K562 (cell line): ENCODE data around the gene SEPHS2. TPM values are rescaled to one million over a fixed set of nuclear protein-coding genes. Genes with fewer than 3 reads are reported as not detected.

Experiments
- CBX2 ChIP-seq: fragments of 200-600 bp; sonication (generic); IDR thresholded peaks from one replicate; pipeline ENCODE4 v1.6.1; 2012; ENCODE audit warnings: mild to moderate bottlenecking, low read length, inconsistent platforms; ENCODE audit not compliant: insufficient read depth, poor library complexity, severe bottlenecking
- CCAR2 ChIP-seq: fragments of 200-400 bp; formaldehyde crosslinking; IDR thresholded peaks from 2 replicates; pipeline ENCODE4 v1.6.1; 2017; ENCODE audit warnings: mild to moderate bottlenecking, low read depth, low read length
- ELF1 ChIP-seq: fragments of 200-800 bp; sonication (Bioruptor generic); IDR thresholded peaks from 2 replicates; pipeline ENCODE4 v1.6.1; 2016; ENCODE audit warnings: missing genetic modification characterization, missing compliant biosample characterization
- FOXJ3 ChIP-seq: sonication (generic); formaldehyde crosslinking; IDR thresholded peaks from 2 replicates; pipeline ENCODE4 v1.4.0; 2020; ENCODE audit warnings: mild to moderate bottlenecking, missing genetic modification reagents
- ILK ChIP-seq: fragments of 450-650 bp; IDR thresholded peaks from 2 replicates; pipeline ENCODE4 v1.6.1; 2016; ENCODE audit warnings: missing genetic modification characterization, low read depth, mild to moderate bottlenecking, missing compliant biosample characterization, moderate library complexity, borderline replicate concordance
- SIN3B ChIP-seq: fragments of 450-650 bp; IDR thresholded peaks from 2 replicates; pipeline ENCODE4 v1.6.1; 2017; ENCODE audit warnings: low read depth, mild to moderate bottlenecking, moderate library complexity
- XRCC4 ChIP-seq: IDR thresholded peaks from one replicate; pipeline ENCODE4 v1.6.1; 2011; ENCODE audit not compliant: insufficient read depth, insufficient read length; ENCODE audit errors: extremely low read depth
- ZBTB7A ChIP-seq: IDR thresholded peaks from 2 replicates; pipeline ENCODE4 v1.6.1; 2011; ENCODE audit warnings: low read depth, mild to moderate bottlenecking, low read length, moderate library complexity, borderline replicate concordance; ENCODE audit not compliant: control insufficient read depth
- ZNF280B ChIP-seq: fragments of 250-450 bp; sonication (Bioruptor Pico); IDR thresholded peaks from 2 replicates; pipeline ENCODE4 v1.5.1; 2021; ENCODE audit warnings: mild to moderate bottlenecking
- ZNF407 ChIP-seq: fragments of 450-650 bp; IDR thresholded peaks from 2 replicates; pipeline ENCODE4 v1.6.1; 2016; ENCODE audit warnings: low read depth
- polyA plus RNA-seq, 8 experiments: library from polyadenylated mRNA; depleted of rRNA in 4 of 8; stranded (reverse) in 5 of 8; unstranded in 3 of 8; fragments of >200 nt; fragmentation: Nextera tagmentation in 2 of 8; fragmentation: Illumina TruSeq in 1 of 8; extraction: Ambion mirVana in 2 of 8; extraction: Trizol in 1 of 8; gene quantifications; 2 replicates each; pipeline versions ENCODE4 v1.2.1 to v1.2.3, GENCODE V29; 2011 to 2014; ENCODE audit warnings: inconsistent platforms in 1 of 8, missing spikeins in 1 of 8
- total RNA-seq, 7 experiments: library from RNA; depleted of rRNA in 6 of 7; stranded (reverse); fragments of >200 nt in 6 of 7; fragmentation: Illumina TruSeq in 2 of 7; extraction: Trizol in 2 of 7; gene quantifications; 2 replicates each; pipeline versions ENCODE4 v1.2.1 to v1.2.3, GENCODE V29; 2011 to 2021; ENCODE audit warnings: low replicate concordance in 1 of 7
- TF ChIP-seq, protein P1 (sequence below): sonication (generic); formaldehyde crosslinking; IDR thresholded peaks from 2 replicates; pipeline ENCODE4 v1.8.0; 2022; ENCODE audit warnings: missing genetic modification reagents, mild to moderate bottlenecking, borderline replicate concordance
- TF ChIP-seq, protein P2 (sequence below): fragments of 250-450 bp; sonication (Bioruptor Pico); IDR thresholded peaks from 2 replicates; pipeline ENCODE4 v1.8.0; 2021; ENCODE audit warnings: moderate library complexity, mild to moderate bottlenecking, inconsistent platforms
- TF ChIP-seq, protein P3 (sequence below): IDR thresholded peaks from 3 replicates; pipeline ENCODE4 v1.6.1; 2011; ENCODE audit warnings: borderline replicate concordance, mild to moderate bottlenecking, moderate library complexity; ENCODE audit not compliant: insufficient read length; ENCODE audit errors: extremely low read depth

The SEPHS2 gene
- total and polyA plus RNA-seq, 9 of the 15 experiments (the other 6 are each of a cell fraction or from before 2014, with no cell fraction given): 20.9 to 90.6 (median 43.4) TPM

- TF ChIP-seq, protein P1, sequence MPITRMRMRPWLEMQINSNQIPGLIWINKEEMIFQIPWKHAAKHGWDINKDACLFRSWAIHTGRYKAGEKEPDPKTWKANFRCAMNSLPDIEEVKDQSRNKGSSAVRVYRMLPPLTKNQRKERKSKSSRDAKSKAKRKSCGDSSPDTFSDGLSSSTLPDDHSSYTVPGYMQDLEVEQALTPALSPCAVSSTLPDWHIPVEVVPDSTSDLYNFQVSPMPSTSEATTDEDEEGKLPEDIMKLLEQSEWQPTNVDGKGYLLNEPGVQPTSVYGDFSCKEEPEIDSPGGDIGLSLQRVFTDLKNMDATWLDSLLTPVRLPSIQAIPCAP (CRISPR knock-in tag): no peak
- TF ChIP-seq SIN3B (no peak), CBX2 (no peak), ELF1 (tag) (0 out of 2 replicates have a peak, but pooled peaks have one; percentile 33), FOXJ3 (CRISPR knock-in tag) (no peak), ZNF407 (no peak), CCAR2 (no peak), XRCC4 (no peak), ZBTB7A (no peak; the same call in 1 of the 2 replicates), ILK (tag) (no peak), ZNF280B (CRISPR knock-in tag) (no peak)
- TF ChIP-seq, protein P2, sequence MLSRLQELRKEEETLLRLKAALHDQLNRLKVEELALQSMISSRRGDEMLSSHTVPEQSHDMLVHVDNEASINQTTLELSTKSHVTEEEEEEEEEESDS (CRISPR knock-in tag): no peak
- TF ChIP-seq, protein P3, sequence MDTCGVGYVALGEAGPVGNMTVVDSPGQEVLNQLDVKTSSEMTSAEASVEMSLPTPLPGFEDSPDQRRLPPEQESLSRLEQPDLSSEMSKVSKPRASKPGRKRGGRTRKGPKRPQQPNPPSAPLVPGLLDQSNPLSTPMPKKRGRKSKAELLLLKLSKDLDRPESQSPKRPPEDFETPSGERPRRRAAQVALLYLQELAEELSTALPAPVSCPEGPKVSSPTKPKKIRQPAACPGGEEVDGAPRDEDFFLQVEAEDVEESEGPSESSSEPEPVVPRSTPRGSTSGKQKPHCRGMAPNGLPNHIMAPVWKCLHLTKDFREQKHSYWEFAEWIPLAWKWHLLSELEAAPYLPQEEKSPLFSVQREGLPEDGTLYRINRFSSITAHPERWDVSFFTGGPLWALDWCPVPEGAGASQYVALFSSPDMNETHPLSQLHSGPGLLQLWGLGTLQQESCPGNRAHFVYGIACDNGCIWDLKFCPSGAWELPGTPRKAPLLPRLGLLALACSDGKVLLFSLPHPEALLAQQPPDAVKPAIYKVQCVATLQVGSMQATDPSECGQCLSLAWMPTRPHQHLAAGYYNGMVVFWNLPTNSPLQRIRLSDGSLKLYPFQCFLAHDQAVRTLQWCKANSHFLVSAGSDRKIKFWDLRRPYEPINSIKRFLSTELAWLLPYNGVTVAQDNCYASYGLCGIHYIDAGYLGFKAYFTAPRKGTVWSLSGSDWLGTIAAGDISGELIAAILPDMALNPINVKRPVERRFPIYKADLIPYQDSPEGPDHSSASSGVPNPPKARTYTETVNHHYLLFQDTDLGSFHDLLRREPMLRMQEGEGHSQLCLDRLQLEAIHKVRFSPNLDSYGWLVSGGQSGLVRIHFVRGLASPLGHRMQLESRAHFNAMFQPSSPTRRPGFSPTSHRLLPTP: no peak
Observed at GRCh38 chr16:30430428-30430970, 15.2 kb downstream of the SEPHS2 start (continued).
